ENCODE measurements around the gene TUBB2A. TPM values are rescaled to one million over a fixed set of nuclear protein-coding genes. Genes with fewer than 3 reads are reported as not detected.
"Not testable (repeated sequence)": the region's sequence is repeated elsewhere in the genome, so short reads cannot be mapped to it uniquely, and the experiment has no call there.

The TUBB2A gene
- total RNA-seq, 1 experiment from 2014 or later: 67.5 TPM

GRCh38 chr6:3181105-3181504 is 23.8 kb upstream of the TUBB2A start:
- no peak for DNase-seq (ENCODE audit: low spot score)

GRCh38 chr6:3179945-3180344 is 22.6 kb upstream of the TUBB2A start:
- not testable (repeated sequence) for DNase-seq (ENCODE audit: low spot score)

GRCh38 chr6:3178666-3179065 is 21.3 kb upstream of the TUBB2A start:
- DNase-seq (ENCODE audit: low spot score): not testable (repeated sequence)

GRCh38 chr6:3176562-3177355 is 19.4 kb upstream of the TUBB2A start:
- peak; percentile 41 for DNase-seq (ENCODE audit: low spot score)

- DNase-seq (ENCODE audit: low spot score): no peak
These were observed 18.5 kb upstream of the TUBB2A start for GRCh38 chr6:3175715-3176402.

GRCh38 chr6:3173636-3174089 is 16.3 kb upstream of the TUBB2A start:
- DNase-seq (ENCODE audit: low spot score): not testable (repeated sequence)

- DNase-seq (ENCODE audit: low spot score): not testable (repeated sequence)
These were observed 15.4 kb upstream of the TUBB2A start for GRCh38 chr6:3172789-3173188.

GRCh38 chr6:3171313-3172175 is 14.2 kb upstream of the TUBB2A start:
- not testable (repeated sequence) for DNase-seq (ENCODE audit: low spot score)

- not testable (repeated sequence) for DNase-seq (ENCODE audit: low spot score)
These were observed 13.3 kb upstream of the TUBB2A start for GRCh38 chr6:3170676-3171075.

GRCh38 chr6:3168046-3168445 is 10.7 kb upstream of the TUBB2A start:
- not testable (repeated sequence) for DNase-seq (ENCODE audit: low spot score)

- DNase-seq (ENCODE audit: low spot score): not testable (repeated sequence)
These were observed 9.3 kb upstream of the TUBB2A start for GRCh38 chr6:3166535-3167225.

- peak; percentile 29 for DNase-seq (ENCODE audit: low spot score)
These were observed 8.5 kb upstream of the TUBB2A start for GRCh38 chr6:3165631-3166534.

GRCh38 chr6:3164388-3164787 is 7.0 kb upstream of the TUBB2A start:
- no peak for DNase-seq (ENCODE audit: low spot score)

GRCh38 chr6:3163248-3163594 is 5.9 kb upstream of the TUBB2A start:
- DNase-seq (ENCODE audit: low spot score): no peak

GRCh38 chr6:3162565-3163247 is 5.4 kb upstream of the TUBB2A start:
- DNase-seq (ENCODE audit: low spot score): peak; percentile 89

- no peak for DNase-seq (ENCODE audit: low spot score)
These were observed 4.7 kb upstream of the TUBB2A start for GRCh38 chr6:3162067-3162497.

- peak; percentile 91 for DNase-seq (ENCODE audit: low spot score)
These were observed 2.7 kb upstream of the TUBB2A start for GRCh38 chr6:3159805-3160781.
